Smooth muscle cell of the brain vasculature (primary cell): ENCODE data around the gene GRK5.

ENCODE experiments used
- DNase-seq: peaks from one replicate; pipeline ENCODE4 v3.0.0-alpha.2; 2012; ENCODE audit warnings: low read depth, low spot score

The GRK5 gene

DNA sequence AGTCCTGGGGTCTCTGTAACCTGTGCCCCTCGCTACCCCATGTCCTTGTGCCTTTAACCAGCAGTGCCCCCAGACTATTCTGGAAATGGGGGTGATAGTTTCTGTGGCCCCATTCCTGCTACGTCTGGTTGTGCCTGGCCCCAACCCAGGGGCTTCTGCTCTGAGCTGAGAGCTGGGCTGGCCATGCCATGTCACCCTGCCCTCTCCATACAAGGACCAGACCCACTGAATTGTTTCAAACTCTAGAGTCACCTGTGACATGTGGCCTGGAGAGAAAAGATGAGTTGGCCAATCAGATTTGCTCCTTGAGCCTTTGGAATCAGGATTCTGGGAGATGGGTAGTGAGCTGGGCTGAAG, 108.6 kb downstream of the GRK5 start:
- DNase-seq, result no peak

DNA sequence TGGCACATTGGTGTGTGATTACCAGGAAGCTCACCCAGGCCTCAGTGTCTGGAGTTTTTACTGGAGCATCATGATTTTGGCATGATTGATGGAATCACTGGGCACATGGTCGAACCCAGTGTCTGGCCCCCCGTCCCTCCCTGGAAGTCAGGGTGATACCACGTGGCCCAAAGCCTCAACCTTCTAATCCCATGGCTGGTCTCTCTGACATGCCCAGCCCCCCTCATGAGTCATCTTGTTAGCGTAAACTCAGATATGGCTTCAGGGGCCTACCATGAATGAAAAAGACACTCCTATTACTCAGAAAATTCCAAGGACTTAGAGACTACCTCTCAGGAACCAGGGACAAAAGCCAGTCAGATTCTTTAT, 109.3 kb downstream of the GRK5 start:
- no peak for DNase-seq

DNA sequence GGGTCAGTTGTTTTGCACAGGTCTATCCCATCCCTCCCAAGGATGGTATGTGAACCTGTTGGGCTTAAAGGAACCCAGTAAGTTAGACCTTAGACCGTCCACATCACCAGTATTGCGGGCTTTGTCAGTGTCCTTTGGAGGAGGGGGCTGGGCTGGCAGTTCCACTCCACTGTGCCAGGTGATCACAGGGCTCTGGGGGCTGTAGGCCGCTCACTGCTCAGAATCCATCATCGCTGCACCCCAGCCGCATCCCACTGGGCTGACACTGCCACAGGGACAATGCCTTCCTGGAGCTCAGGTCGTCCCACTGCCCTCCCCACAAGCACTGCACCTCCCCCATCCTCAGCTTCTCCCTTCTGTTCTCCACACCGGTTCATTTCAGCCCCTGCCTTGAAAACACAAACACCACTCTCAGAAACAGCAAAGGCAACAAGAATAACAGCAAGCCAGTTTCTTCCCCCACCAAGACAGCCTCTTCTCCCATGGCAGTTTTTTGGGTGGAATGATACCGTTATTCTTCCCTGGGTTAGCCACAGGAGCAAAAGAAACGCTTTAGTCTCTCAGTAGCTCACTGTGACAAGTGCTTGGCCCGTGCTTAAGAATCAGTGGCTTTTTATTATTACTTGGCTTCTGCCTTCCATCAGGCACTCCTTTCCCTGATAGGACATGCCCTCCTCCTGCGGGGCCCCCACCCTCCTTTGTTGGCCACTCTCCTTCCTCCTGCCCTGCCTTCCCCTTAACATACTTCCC, 111.2 kb downstream of the GRK5 start:
- DNase-seq, result no peak

GRCh38 chr10:119319161-119319919, 112.0 kb downstream of the GRK5 start:
- DNase-seq, result no peak

DNA sequence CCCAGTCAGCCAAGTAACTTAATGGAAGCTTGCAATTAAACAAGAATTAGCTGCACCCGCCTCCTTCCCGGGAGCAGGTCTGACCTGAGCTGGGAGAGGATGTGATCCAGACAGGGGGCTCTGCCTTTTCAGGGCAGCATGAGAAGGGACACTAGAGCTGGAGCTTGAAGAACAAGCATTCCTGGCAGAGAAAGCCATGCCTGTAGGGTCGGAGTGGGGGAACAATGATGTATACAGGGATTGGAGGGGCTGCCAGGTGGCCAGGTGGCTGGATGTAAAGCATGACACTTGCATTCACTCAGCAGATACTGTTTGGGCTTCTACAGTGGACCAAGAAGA, 112.5 kb downstream of the GRK5 start:
- DNase-seq, result no peak

DNA sequence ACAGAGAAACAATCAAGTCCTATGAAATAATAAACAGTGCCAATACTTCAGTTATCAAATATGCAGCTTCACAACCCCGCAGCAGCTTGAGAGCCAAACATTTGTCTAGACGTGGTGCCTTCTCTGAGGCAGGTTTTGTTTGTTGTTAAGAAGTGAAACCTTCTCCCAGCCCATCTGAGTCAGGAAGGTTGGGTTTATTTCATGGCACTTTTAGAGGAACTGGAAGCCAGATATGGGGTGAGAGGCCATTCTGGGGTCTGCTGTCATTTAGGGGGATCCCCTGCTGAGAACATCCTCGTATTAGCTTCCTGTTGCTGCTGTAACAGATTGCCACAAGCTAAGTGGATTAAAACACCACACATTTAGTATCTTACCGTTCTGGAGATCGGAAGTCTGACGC, 113.6 kb downstream of the GRK5 start:
- DNase-seq, result no peak

DNA sequence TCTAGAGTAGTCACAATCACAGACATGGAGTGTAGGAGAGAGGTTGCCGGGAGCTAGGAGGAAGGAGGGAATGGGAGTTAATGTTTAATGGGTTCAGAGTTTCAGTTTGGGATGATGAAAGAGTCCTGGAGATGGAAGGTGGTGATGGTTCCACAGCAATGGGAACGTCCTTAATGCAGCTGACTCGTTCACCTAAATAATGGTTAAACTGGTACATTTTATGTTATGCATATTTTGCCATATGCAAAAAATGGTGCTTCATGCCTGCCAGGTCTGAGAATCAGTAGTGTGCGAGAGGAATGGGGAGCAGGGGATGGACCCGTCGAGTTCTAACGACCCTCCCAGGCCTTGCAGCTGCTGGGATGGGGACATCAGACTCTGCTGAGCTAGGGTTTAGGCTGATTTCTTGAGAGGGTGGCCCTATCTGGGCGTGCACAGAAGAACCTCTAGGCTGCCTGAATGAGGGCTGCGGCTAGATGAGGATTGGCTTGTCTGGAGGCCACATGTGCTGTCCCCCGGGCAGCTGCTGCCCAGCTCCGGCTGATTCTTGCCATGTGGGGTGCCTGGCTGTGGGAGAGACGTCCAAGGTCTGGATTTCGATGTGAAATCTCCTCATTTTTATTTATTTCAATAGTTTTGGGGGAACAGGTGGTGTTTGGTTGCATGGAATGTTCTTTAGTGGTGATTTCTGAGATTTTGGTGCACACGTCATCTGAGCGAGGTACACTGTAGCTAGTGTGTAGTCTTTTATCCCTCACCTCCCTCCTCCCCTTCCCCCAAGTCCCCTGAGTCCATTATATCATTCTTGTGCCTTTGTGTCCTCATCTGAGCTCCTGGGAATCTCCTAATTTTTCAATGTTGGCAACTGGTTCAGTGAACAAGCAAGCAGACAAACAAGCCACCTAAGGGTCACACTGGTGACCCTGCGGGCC, 116.0 kb downstream of the GRK5 start:
- no peak for DNase-seq

- no peak for DNase-seq
Observed at GRCh38 chr10:119325131-119325530, 117.8 kb downstream of the GRK5 start.

GRCh38 chr10:119326167-119326566, 118.8 kb downstream of the GRK5 start:
- DNase-seq, result no peak

DNA sequence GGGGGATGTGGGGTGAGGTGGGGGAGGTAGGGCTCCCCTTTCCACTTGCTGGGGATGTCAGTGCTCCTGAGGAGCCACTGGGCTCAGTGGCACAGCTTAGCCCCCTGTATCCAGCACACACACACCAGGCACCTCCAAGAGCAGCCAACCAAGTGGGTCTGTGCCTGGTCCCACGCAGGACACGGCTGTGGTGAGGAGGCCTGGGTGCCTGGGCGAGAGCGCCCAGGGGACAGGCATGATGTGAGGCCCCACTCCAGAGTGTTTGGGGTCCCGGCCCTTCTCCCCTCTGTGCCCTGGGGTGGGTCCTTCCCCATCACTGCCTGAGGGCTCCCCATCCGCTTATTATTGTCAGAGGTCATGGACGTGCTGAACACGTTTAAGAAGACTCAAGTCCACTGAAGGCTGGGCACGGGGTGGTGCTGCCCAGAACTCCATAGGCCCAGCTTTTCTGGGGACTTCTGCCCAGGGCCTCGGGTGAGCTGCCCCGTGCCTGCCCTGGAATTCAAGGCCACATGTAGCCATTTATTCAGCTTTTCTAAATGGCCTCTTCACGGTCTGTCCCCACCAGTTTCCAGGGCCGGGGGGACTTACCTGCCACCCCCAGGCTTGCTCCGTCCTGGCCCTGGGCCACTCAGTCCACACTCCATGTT, 119.8 kb downstream of the GRK5 start:
- DNase-seq, result no peak

DNA sequence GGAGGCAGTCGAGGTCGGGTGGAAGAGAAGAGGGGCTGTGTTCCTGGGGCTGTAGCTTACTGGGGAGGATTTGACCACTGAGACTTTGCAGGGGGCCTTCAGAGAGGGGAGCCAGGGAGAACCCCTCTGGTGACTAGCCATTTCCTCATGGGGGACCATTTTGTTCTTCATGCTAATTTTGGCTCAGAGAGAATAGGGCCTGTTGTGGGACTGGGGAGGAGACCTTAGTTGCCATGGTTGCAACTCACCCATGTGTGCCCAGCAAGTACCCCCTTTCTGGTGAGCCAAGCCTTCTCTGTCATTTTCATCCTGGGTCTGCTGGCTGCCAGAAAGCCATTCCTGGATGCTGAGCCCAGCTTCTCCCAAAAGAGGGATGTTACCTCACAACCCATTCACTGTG, 120.9 kb downstream of the GRK5 start:
- DNase-seq, result no peak

- DNase-seq, result no peak
Observed at GRCh38 chr10:119330342-119330741, 123.0 kb downstream of the GRK5 start.

DNA sequence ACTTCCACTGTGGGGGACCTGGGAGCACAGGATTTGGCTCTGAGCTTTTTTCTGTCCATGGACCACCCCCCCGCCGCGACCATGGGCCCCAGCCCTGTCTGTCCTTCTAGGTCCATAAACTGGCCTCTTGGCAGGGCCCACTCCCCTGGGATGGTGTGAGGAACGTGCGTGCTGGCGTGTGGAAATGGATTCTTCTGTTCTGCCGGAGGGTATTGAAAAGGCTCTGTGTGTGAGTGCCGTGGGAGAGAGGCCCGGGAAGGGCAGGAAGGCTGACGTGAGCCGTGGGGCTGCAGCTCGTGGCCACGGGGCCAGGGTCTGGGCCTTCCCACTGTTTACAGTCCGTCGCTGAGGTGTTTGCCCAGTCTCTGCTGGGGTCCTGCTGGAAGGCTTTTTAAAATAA, 123.7 kb downstream of the GRK5 start:
- no peak for DNase-seq

GRCh38 chr10:119333146-119333792, 125.9 kb downstream of the GRK5 start:
- no peak for DNase-seq

DNA sequence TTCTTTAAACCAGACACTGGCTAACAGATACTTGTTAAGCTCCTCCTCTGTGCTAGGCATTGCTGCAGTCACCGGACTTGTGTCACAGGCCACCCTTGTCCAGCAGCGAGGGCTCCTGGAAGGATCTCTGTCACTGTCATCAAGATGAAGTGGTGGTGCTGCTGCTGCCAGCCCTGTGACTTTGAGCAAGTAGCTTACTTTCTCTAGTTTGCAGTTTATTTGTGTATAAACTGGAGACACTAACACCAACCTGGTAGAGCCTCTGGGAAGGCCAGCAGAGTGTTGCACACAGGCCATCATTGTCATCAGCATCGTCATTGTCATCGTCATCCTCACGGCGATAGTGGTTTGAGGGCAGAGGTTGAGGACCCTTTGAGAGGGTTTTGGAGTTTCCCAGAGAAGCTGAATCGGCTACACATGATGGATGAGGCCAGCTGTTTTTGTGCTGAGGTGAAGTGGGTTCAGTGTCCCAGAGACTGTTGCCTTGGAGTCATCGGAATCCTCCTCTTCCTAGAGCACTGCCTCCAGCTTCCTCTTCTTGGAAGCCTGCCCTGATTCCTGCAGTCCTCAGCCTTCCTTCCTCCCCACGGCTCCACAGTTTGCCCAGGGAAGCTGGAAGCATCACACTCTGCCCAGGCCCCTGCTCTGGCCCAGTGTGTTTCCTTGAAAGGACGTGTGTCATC, 128.4 kb downstream of the GRK5 start:
- DNase-seq, result no peak

DNA sequence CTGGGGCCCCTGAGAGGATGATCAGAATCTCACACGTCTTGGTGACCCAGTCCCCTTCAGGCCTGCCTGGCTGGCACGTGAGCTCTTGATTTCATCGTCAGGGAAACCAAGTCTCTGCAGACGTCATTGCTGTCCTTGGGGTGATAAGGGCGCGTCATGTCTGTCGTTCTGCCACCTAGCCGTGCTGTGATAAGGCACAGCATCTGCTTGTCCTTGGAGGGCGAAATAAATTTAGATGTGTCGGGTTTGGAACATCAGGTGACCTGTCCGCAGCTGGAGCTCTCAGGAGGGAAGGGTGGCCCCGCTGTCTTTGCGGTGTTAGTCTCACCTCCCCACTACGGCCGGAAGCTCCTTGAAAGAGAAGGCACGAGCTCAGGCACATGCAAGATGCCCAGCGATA, 129.2 kb downstream of the GRK5 start:
- no peak for DNase-seq

- no peak for DNase-seq
Observed at GRCh38 chr10:119337223-119337622, 129.9 kb downstream of the GRK5 start.

DNA sequence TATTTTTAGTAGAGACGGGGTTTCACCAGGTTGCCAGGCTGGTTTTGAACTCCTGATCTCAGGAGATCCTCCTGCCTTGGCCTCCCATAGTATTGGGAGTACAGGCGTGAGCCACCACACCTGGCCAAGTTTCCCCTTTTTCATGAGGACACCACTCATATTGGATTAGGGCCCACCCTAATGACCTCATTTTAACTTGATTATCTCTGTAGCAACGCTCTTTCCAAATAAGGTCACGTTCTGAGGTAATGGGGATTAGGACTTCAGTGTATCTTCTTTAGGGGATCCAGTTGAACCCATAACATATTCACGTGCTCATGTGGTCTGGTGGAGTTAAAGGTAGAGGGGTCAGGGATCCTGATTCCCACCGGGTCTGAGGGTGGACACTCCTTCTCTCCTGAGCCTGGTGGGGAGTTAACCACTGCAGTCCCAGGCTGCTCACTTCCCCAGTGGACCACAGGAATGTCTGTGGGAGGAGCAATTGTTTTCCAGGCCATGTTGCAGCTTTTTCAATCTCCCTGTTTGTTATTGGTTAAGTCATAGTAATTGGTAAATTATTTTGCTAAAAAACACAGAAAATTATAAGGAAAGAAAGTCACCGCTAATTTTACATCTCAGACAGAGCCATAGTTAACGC, 130.5 kb downstream of the GRK5 start:
- DNase-seq, result no peak

GRCh38 chr10:119339109-119339508, 131.7 kb downstream of the GRK5 start:
- no peak for DNase-seq

DNA sequence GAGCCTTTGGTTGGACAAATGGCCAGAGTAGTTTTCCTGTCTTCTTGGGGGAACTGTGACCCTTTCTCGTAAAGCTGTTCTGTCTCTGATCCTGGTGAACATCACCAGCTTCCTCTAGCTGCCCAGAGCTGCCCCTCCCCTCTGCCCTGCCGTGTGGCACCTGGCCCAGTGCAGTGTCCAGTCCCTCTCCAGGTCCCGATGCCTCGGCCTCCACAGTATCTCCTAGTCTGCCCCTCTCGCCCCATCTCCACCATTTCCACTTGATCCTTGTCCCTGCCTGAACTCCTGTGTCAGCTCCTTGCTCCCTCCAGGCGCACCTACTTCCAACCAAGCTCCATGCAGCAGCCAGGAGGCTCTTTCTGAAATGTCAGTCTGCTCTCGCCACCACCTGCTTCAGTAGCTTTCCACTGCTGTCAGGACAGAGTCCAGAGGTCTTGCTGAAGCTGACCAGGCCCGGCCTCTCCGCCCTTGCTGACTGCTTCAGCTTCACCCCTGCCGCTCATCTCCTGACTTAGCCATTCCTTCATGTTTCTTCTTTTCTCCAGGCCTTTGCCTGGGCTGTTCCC, 133.6 kb downstream of the GRK5 start:
- DNase-seq, result no peak
